Liver (tissue), 3 donors: Measurements from ENCODE around the gene SLIT3.

Source experiments
- ATF3 ChIP-seq: IDR thresholded peaks from 2 replicates; pipeline ENCODE4 v1.6.1; 2016; ENCODE audit warnings: antibody characterized with exemption
- EGR1 ChIP-seq, 2 donors: IDR thresholded peaks; 2 replicates each; pipeline ENCODE4 v1.6.1; 2016 to 2018; ENCODE audit warnings: antibody characterized with exemption in 2 of 2, low read depth in 2 of 2
- GABPA ChIP-seq, 2 donors: IDR thresholded peaks in 1 of 2; conservative IDR thresholded peaks in 1 of 2; 2 replicates each; pipeline ENCODE4 v1.6.1; 2016; ENCODE audit warnings: antibody characterized with exemption in 2 of 2, mild to moderate bottlenecking in 1 of 2, moderate library complexity in 1 of 2
- NR2F2 ChIP-seq: IDR thresholded peaks from 2 replicates; pipeline ENCODE4 v1.6.1; 2016; ENCODE audit warnings: antibody characterized with exemption
- RAD21 ChIP-seq, 2 donors: IDR thresholded peaks; 2 replicates each; pipeline ENCODE4 v1.6.1; 2016; ENCODE audit warnings: antibody characterized with exemption in 2 of 2, mild to moderate bottlenecking in 2 of 2
- SP1 ChIP-seq: IDR thresholded peaks from 2 replicates; pipeline ENCODE4 v1.6.1; 2018; ENCODE audit warnings: antibody characterized with exemption, mild to moderate bottlenecking
- TAF1 ChIP-seq: conservative IDR thresholded peaks from 2 replicates; pipeline ENCODE4 v1.6.1; 2016; ENCODE audit warnings: antibody characterized with exemption, mild to moderate bottlenecking
- YY1 ChIP-seq: IDR thresholded peaks from 2 replicates; pipeline ENCODE4 v1.6.1; 2016; ENCODE audit warnings: antibody characterized with exemption, mild to moderate bottlenecking
- TF ChIP-seq, protein P1 (sequence below): fragments of 150-350 bp; IDR thresholded peaks from 2 replicates; pipeline ENCODE4 v1.5.1; 2017; ENCODE audit warnings: improper control_type of control experiment, low read depth, low read length; ENCODE audit not compliant: missing input control
- donor health status: healthy.
- donor health status: healthy.

DNA sequence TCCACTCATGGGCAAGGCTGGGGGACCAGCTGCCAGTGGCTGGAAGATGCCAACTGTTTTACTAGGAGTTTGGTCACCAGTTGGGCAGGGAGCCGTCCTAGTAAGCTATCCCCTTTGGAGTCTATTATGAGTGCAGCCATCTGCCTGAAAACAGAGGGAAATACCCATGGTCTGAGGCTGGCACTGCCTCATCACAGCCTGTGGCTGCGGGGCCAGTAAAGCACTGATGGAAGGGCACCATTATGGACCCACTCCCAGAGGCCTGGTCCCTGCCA, 534.6 kb downstream of the SLIT3 start:
- TF ChIP-seq, protein P1, sequence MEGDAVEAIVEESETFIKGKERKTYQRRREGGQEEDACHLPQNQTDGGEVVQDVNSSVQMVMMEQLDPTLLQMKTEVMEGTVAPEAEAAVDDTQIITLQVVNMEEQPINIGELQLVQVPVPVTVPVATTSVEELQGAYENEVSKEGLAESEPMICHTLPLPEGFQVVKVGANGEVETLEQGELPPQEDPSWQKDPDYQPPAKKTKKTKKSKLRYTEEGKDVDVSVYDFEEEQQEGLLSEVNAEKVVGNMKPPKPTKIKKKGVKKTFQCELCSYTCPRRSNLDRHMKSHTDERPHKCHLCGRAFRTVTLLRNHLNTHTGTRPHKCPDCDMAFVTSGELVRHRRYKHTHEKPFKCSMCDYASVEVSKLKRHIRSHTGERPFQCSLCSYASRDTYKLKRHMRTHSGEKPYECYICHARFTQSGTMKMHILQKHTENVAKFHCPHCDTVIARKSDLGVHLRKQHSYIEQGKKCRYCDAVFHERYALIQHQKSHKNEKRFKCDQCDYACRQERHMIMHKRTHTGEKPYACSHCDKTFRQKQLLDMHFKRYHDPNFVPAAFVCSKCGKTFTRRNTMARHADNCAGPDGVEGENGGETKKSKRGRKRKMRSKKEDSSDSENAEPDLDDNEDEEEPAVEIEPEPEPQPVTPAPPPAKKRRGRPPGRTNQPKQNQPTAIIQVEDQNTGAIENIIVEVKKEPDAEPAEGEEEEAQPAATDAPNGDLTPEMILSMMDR = no peak
- no peak for TF ChIP-seq SP1
- no peak for TF ChIP-seq EGR1 (IDR thresholded peaks at IDR 0.05; ENCODE audit: low read depth in 2 of 2)
- TF ChIP-seq RAD21 (IDR thresholded peaks at IDR 0.05) = no peak
- no peak for TF ChIP-seq NR2F2
- no peak for TF ChIP-seq YY1
- TF ChIP-seq ATF3 = no peak
- no peak for TF ChIP-seq GABPA (IDR thresholded peaks at IDR 0.05 in 1 of 2, conservative IDR thresholded peaks at IDR 0.05 in 1 of 2)
- no peak for TF ChIP-seq TAF1
